ENCODE data around the gene NDRG4.

- no peak for TF ChIP-seq CTCF (IDR thresholded peaks at IDR 0.05)
- TF ChIP-seq EZH2 (IDR thresholded peaks at IDR 0.05; ENCODE audit: borderline replicate concordance, insufficient read depth, low read depth, low read length, poor library complexity, severe bottlenecking): no peak
Measured at GRCh38 chr16:58502217-58502921, 2.4 kb downstream of the NDRG4 start.
